Measurements from ENCODE around the gene DPH3. TPM values are rescaled to one million over a fixed set of nuclear protein-coding genes. Genes with fewer than 3 reads are reported as not detected.

The DPH3 gene
- polyA plus RNA-seq, 2 of the 4 experiments (the other 2 are of a cell fraction) = 20.5 to 34.7 TPM

- Histone ChIP-seq H3K4me1 (no peaks in the 10 kb centered on the region), H3K9me3 (no peaks in the 10 kb centered on the region), H3K27ac (no peak overlapping the region), H3K4me2 (no peak overlapping the region), H3K4me3 (no peak overlapping the region)
- FAIRE-seq (no peak), DNase-seq (ENCODE audit: low read depth in 1 of 2, low spot score in 1 of 2) (no peak), ATAC-seq (no peak)
- TF ChIP-seq HDAC2 (IDR thresholded peaks at IDR 0.05) (no peak), HOXA7 (CRISPR knock-in tag; IDR thresholded peaks at IDR 0.05) (no peak), ZFP36 (IDR thresholded peaks at IDR 0.05; ENCODE audit: borderline replicate concordance, partially characterized antibody) (no peak)
- POLR2A ChIA-PET = interaction anchor here (0.6 kb wide), 1 partner anchor 11 kb away, joined by 3 read pairs; no protein-coding TSS in a partner anchor
- CTCF ChIA-PET = interaction anchor here (0.9 to 2.4 kb wide), 2 partner anchors 14 kb away, joined by 5 to 8 read pairs; no protein-coding TSS in a partner anchor
- 94% methylated on average over 2 of the region's 2 CpGs for WGBS (ENCODE audit: missing lambda C conversion rate)
Observed at GRCh38 chr3:16304061-16305010, 39.6 kb upstream of the DPH3 start.

- Histone ChIP-seq H3K4me3 (no peak overlapping the region), H3K27ac (no peak overlapping the region), H3K4me2 (no peak overlapping the region), H3K9me3 (no peaks in the 10 kb centered on the region), H3K4me1 (no peaks in the 10 kb centered on the region)
- ChIA-PET CTCF (interaction anchor here (0.5 to 0.9 kb wide), 2 partner anchors 13 to 248 kb away, joined by 3 to 5 read pairs; no protein-coding TSS in a partner anchor), POLR2A (no interaction called here)
- ATAC-seq = no peak
- TF ChIP-seq CBX2 (IDR thresholded peaks at IDR 0.05; ENCODE audit: borderline replicate concordance, low read depth) = no peak
- no peak for TF ChIP-seq ELK1 (IDR thresholded peaks at IDR 0.05; ENCODE audit: low read depth, low read length)
- TF ChIP-seq REST (IDR thresholded peaks at IDR 0.05) = no peak
- TF ChIP-seq NR3C1 (IDR thresholded peaks at IDR 0.05) = no peak
- DNase-seq (ENCODE audit: low read depth in 1 of 2, low spot score in 1 of 2) = no peak
- 95% methylated on average over 2 of the region's 2 CpGs for WGBS (ENCODE audit: missing lambda C conversion rate)
- FAIRE-seq = no peak
Observed at GRCh38 chr3:16303037-16303575, 38.4 kb upstream of the DPH3 start.

GRCh38 chr3:16302082-16302631 lies 37.4 kb upstream of the DPH3 start:
- ChIA-PET POLR2A (no interaction called here), CTCF (interaction anchor here (3.0 kb wide), 1 partner anchor 12 kb away, joined by 16 read pairs; no protein-coding TSS in a partner anchor)
- ATAC-seq (no peak), DNase-seq (ENCODE audit: low read depth in 1 of 2, low spot score in 1 of 2) (no peak), FAIRE-seq (no peak)
- H3K9me3 ChIP-seq = 0 out of 3 replicates have a peak, but pooled peaks cover 3% of the 10 kb centered on the region
- no peak overlapping the region for H3K4me2 ChIP-seq
- no peak for TF ChIP-seq ZNF302 (CRISPR knock-in tag; IDR thresholded peaks at IDR 0.05)
- no peak for TF ChIP-seq MAX (IDR thresholded peaks at IDR 0.05)
- no peak for TF ChIP-seq NFE2L2 (conservative IDR thresholded peaks at IDR 0.05; ENCODE audit: low read length)
- TF ChIP-seq ATOH8 (CRISPR knock-in tag; IDR thresholded peaks at IDR 0.05; ENCODE audit: low read depth) = no peak
- no peak for TF ChIP-seq ZC3H11A (IDR thresholded peaks at IDR 0.05)
- TF ChIP-seq POLR2AphosphoS2 (conservative IDR thresholded peaks at IDR 0.05; ENCODE audit: low read length) = no peak
- H3K4me3 ChIP-seq = no peak overlapping the region
- WGBS (ENCODE audit: missing lambda C conversion rate) = 91% methylated on average over 6 of the region's 6 CpGs
- H3K4me1 ChIP-seq = no peaks in the 10 kb centered on the region
- H3K27ac ChIP-seq = no peak overlapping the region
